Muscle layer of colon (tissue), 2 donors: ENCODE measurements around the gene PAK1.

Experiments
- H3K27ac ChIP-seq: one replicate; pipeline ENCODE4 v1.7.0; 2013; ENCODE audit warnings: low read depth, mild to moderate bottlenecking, low read length, moderate library complexity
- H3K27me3 ChIP-seq, 2 donors: one replicate each; pipeline ENCODE4 v1.7.0; 2013; ENCODE audit warnings: low read length in 2 of 2, mild to moderate bottlenecking in 2 of 2; ENCODE audit not compliant: insufficient read depth in 2 of 2, control insufficient read depth in 1 of 2
- H3K36me3 ChIP-seq: one replicate; pipeline ENCODE4 v1.7.0; 2013; ENCODE audit warnings: mild to moderate bottlenecking, low read length; ENCODE audit not compliant: insufficient read depth
- H3K4me1 ChIP-seq: one replicate; pipeline ENCODE4 v1.7.0; 2013; ENCODE audit warnings: mild to moderate bottlenecking, low read length; ENCODE audit not compliant: insufficient read depth
- H3K4me3 ChIP-seq, 2 donors: one replicate each; pipeline ENCODE4 v1.7.0; 2013; ENCODE audit warnings: low read length in 2 of 2, low read depth in 1 of 2, mild to moderate bottlenecking in 1 of 2, moderate library complexity in 1 of 2
- H3K9ac ChIP-seq: one replicate; pipeline ENCODE4 v1.7.0; 2013; ENCODE audit warnings: low read length
- H3K9me3 ChIP-seq: one replicate; pipeline ENCODE4 v1.7.0; 2013; ENCODE audit warnings: mild to moderate bottlenecking, low read length
- donor health status: abdominal sarcoma.
- donor health status: Adenocarcinoma of cecum.

Gene PAK1

DNA sequence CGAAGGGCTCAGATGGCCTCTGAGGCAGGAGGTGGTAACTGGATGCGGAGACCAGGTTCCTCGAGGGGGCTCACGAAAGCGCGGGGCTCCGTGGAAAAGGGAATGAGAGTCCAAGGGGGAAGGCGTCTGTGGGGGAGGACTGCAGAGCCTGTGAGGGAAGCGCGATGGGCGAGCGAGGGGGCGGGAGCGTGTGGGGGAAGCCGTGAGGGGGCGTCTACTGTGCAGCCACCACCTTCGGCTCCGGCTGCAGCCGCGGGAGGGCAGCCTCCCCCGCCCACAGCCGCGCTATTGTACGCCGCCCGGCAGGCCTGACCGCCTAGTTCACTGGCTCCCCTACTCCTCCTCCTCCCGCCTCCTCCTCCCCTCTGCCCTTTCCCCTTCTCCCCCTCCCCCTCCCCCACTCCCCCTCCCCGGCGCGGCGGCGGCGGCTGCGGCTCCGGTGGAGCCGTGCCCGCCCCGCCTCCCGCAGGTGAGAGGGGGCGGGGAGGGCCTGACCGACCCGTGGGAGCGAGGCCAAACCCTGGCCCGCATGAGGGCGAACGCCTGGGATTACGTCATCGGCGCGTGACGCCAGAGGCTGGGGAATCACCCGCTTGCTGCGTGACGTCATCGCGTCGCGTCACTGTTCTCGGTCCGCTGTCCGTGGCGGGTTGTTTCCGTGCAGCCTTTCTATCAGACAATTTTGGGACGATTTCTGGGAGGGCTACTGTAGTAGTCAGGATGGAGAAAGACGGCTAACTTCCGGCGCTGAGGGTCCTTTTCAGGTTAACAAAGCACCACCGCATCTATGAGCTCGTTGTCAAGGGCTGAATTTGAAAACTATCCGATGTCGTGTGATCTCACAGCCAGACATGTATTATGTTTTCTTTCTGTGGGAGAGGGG, at the start of gene PAK1:
PAK1 (minus strand) TSS at position 294 of the 883 bp plus-strand sequence. CDS start 81,574 bp downstream, outside the sequence.
- no peak within 1 kb of the TSS for H3K9ac ChIP-seq
- no peaks in the 10 kb centered on the region for H3K4me1 ChIP-seq
- no peaks in the 10 kb centered on the region for H3K9me3 ChIP-seq
- H3K27me3 ChIP-seq, result no peaks in the 10 kb centered on the region
- H3K36me3 ChIP-seq, result no peaks in the 10 kb centered on the region
- H3K4me3 ChIP-seq, result peak within 1 kb of the TSS; percentile 52 to 88
- peak within 1 kb of the TSS; percentile 60 for H3K27ac ChIP-seq

DNA sequence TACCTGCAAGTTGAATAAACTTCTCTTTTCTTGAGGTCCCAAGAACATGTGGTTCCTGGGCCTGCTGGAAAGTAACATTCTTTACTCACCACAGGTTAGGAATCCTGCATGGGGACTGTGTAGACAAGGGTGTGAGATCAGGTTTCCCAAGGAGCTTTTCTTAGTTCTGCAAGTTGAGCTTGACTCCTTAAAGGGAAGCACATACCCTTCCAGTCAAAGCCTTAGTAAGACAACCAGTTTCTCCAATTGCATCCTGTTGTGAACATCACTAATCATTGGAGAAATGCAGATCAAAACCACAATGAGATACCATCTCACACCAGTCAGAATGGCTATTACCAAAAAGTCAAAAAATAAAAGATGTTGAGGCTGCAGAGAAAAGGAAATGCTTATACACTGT, 48.3 kb upstream of the PAK1 start:
- H3K36me3 ChIP-seq, result no peaks in the 10 kb centered on the region
- H3K27ac ChIP-seq, result no peak overlapping the region
- no peaks in the 10 kb centered on the region for H3K4me1 ChIP-seq
- H3K27me3 ChIP-seq, result no peaks in the 10 kb centered on the region
- no peaks in the 10 kb centered on the region for H3K9me3 ChIP-seq
- no peak overlapping the region for H3K9ac ChIP-seq
- no peak overlapping the region for H3K4me3 ChIP-seq

DNA sequence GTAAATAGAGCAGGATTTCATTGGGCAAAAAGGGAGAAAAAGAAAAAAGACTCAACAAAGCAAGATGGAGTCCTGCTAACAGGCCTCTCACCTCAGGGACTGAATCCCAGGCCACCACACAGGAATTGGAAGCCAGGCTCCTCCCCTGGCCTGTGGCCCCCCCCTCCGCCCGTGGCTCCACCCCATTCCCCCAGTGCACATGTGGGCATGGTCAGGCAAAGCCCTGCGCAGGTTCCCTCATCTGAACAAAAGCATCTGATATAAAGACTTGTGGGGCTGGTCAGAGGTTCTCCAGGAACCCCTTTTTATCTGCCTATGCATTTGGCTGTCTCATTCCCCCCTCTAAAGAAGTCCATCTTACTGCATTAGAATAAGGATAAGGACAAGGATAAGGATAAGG, 46.0 kb upstream of the PAK1 start:
- no peak overlapping the region for H3K27ac ChIP-seq
- no peak overlapping the region for H3K9ac ChIP-seq
- no peaks in the 10 kb centered on the region for H3K36me3 ChIP-seq
- H3K9me3 ChIP-seq, result no peaks in the 10 kb centered on the region
- H3K4me3 ChIP-seq, result no peak overlapping the region
- no peaks in the 10 kb centered on the region for H3K27me3 ChIP-seq
- H3K4me1 ChIP-seq, result no peaks in the 10 kb centered on the region

DNA sequence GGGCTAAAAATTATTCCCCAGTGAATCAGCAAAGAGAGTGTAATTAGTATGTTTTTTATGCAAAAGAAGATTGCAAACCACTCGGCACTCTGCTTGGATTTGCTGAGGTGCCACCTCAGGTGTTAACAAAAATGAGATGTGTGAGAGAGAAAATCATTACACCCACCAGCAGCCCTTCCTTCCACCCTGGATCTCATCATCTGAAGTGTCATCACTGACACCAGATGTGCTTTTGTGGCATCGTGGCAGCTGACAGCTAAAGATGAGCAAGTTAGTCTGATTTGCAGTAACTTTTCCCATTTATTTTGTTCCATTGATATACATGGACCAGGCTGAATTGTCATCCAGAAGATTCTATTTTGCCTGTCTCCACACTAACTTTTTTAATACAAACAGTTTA, 44.6 kb upstream of the PAK1 start:
- H3K4me3 ChIP-seq, result no peak overlapping the region
- no peaks in the 10 kb centered on the region for H3K27me3 ChIP-seq
- no peaks in the 10 kb centered on the region for H3K36me3 ChIP-seq
- no peak overlapping the region for H3K9ac ChIP-seq
- H3K4me1 ChIP-seq, result no peaks in the 10 kb centered on the region
- no peaks in the 10 kb centered on the region for H3K9me3 ChIP-seq
- H3K27ac ChIP-seq, result no peak overlapping the region

DNA sequence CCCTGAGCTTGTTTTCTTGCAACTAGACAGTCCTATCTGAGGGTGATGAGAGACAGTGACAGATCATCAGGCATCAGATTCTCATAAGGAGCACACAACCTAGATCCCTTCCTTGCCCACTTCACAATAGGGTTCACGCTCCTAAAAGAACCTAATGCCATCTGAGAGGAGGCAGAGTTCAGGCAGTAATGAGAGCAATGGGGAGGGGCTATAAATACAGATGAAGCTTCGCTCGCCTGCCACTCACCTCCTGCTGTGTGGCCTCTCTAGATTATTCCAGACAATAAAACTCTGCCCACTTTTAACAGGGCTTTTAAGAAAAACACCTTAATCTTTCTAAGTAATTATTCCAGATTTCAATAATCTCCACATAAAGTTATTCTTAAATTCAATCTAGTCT, 43.9 kb upstream of the PAK1 start:
- no peaks in the 10 kb centered on the region for H3K9me3 ChIP-seq
- H3K4me1 ChIP-seq, result no peaks in the 10 kb centered on the region
- no peak overlapping the region for H3K9ac ChIP-seq
- H3K36me3 ChIP-seq, result no peaks in the 10 kb centered on the region
- no peak overlapping the region for H3K27ac ChIP-seq
- no peak overlapping the region for H3K4me3 ChIP-seq
- H3K27me3 ChIP-seq, result no peaks in the 10 kb centered on the region

DNA sequence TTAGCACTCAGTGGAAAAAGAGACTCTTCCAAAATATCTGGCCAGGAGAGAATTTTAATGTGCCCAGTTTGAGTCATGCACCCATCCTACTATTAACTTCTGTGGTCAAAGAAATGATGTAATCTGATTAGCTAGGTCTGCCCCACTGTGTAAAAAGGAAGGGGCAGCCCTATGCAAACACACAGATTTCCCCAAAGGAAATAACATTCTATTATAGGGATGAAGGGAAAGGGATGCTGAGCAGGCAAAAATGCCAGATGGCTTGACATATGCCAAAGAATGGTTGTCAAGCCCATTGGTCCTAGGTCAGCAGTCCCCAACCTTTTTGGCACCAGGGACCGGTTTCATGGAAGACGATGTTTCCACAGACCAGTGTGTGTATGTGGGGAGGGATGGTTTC, 43.3 kb upstream of the PAK1 start:
- H3K4me3 ChIP-seq, result no peak overlapping the region
- H3K27me3 ChIP-seq, result no peaks in the 10 kb centered on the region
- H3K36me3 ChIP-seq, result no peaks in the 10 kb centered on the region
- H3K9ac ChIP-seq, result no peak overlapping the region
- no peaks in the 10 kb centered on the region for H3K4me1 ChIP-seq
- H3K9me3 ChIP-seq, result no peaks in the 10 kb centered on the region
- H3K27ac ChIP-seq, result no peak overlapping the region

DNA sequence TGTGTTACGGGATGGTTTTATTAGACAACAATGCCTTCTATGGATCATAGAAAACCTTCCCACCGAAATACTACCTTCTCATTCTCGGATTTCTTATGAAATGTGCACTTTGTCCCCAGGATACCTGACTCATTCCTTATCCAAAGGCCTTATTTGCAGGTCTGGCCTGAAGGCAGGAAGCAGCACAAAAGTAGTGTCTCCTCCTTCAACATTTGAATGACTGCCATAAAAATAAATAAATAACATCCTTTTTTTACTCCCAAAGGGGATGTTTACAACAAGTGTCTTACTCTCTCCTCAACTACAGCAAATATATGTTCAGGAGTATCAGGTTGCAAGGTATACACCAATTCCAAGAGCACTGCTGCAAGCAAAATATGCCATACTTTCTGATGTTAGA, 41.6 kb upstream of the PAK1 start:
- no peak overlapping the region for H3K4me3 ChIP-seq
- H3K9ac ChIP-seq, result no peak overlapping the region
- no peaks in the 10 kb centered on the region for H3K4me1 ChIP-seq
- no peaks in the 10 kb centered on the region for H3K27me3 ChIP-seq
- H3K27ac ChIP-seq, result no peak overlapping the region
- no peaks in the 10 kb centered on the region for H3K36me3 ChIP-seq
- H3K9me3 ChIP-seq, result no peaks in the 10 kb centered on the region

DNA sequence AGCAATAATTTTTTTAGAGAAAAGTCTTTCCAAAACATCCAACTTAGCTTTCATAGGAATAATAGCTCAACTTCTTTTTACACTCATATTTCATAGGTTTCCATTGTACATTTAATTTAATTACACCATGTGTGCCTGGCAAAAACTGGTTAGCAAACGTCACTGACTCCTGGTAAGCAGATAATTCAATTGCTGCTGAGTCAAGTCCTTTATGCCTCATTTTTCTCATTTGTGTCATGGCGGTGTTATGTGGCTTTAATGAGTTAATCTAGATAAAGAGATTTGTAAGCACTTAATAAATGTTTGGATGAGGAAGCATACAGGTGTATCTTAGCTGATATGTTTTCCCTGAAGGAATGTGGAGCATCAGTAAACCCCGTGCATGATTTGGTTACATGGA, 41.2 kb upstream of the PAK1 start:
- no peaks in the 10 kb centered on the region for H3K27me3 ChIP-seq
- no peak overlapping the region for H3K4me3 ChIP-seq
- no peaks in the 10 kb centered on the region for H3K4me1 ChIP-seq
- H3K36me3 ChIP-seq, result no peaks in the 10 kb centered on the region
- H3K9ac ChIP-seq, result no peak overlapping the region
- H3K27ac ChIP-seq, result no peak overlapping the region
- H3K9me3 ChIP-seq, result no peaks in the 10 kb centered on the region

DNA sequence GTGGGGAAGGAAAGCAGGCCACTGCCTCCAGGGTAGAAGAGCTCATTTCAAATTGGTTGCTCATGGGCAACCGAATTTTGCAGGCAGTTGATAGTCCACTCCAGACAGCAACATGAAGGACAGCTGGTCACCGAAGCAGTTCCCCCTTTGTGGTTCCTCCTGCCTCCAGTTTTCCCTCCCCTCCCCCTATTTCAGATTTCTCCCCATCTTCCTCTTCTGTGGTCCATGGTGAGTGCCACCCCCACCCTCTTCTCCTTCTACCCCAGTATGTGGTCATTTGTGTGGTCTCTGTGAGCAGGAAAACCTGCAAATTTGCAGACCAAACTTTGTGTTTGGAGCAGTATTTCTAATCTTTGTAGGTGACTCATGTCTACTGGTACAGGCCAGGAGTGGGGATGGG, 38.2 kb upstream of the PAK1 start:
- H3K9ac ChIP-seq, result no peak overlapping the region
- no peak overlapping the region for H3K27ac ChIP-seq
- no peaks in the 10 kb centered on the region for H3K27me3 ChIP-seq
- no peaks in the 10 kb centered on the region for H3K4me1 ChIP-seq
- no peaks in the 10 kb centered on the region for H3K9me3 ChIP-seq
- no peaks in the 10 kb centered on the region for H3K36me3 ChIP-seq
- H3K4me3 ChIP-seq, result no peak overlapping the region

DNA sequence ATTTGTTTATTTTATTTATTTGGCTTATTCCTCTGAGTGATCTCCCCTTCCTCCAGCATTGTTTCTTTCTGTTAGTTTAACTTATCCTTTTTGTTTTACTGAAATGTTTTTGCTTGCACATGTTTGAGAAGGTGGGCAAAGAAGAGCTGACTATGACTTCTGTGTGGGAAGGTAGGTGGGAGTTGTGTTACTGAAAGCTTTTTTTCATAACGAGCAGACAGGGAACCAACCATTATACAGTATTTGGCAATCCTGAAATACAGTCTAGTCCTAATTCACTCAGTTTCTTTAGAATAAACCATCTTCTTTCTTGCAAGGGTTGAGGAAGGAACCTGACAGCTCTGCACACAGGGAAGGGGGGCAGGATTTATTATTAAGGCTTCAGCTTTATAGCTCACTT, 37.0 kb upstream of the PAK1 start:
- Histone ChIP-seq H3K9me3 (no peaks in the 10 kb centered on the region), H3K4me1 (no peaks in the 10 kb centered on the region), H3K4me3 (no peak overlapping the region), H3K27ac (no peak overlapping the region), H3K9ac (no peak overlapping the region), H3K27me3 (no peaks in the 10 kb centered on the region), H3K36me3 (no peaks in the 10 kb centered on the region)

DNA sequence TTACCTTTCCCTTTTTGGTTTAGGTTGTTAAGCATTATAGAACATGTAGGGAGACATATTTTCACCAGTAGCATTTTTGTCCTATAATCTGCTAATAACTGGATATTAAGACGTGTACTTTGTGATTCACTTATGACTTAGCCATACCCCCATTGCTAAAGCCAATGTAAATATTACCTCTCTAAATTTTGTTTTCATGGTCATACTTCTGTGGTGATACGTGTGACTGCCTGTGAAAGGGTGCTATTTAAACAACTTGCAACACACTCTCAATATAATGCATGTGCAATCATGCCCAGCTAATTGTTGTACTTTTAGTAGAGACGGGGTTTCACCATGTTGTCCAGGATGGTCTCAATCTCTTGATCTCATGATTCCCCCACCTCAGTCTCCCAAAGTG, 36.2 kb upstream of the PAK1 start:
- Histone ChIP-seq H3K36me3 (no peaks in the 10 kb centered on the region), H3K9me3 (no peaks in the 10 kb centered on the region), H3K4me1 (no peaks in the 10 kb centered on the region), H3K4me3 (no peak overlapping the region), H3K27ac (no peak overlapping the region), H3K27me3 (no peaks in the 10 kb centered on the region), H3K9ac (no peak overlapping the region)

DNA sequence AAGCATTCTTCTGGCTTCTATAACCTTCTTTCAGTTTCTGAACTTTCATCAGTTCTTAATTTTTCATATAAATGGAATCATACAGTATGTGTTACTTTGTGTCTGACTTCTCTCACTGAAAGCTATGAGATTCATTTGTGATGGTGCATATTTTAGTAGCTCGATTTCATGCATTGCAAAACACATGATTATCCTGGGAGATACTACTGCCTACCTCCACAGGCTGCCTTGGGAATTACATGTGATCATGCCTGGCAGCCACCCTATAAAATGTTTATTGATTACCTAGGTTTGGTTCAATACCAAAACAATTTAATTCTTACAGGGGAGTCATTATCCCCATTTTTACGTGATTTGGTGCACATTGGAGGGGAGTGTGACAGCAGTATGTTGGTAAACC, 34.1 kb upstream of the PAK1 start:
- no peaks in the 10 kb centered on the region for H3K27me3 ChIP-seq
- H3K27ac ChIP-seq, result no peak overlapping the region
- no peak overlapping the region for H3K4me3 ChIP-seq
- H3K9ac ChIP-seq, result no peak overlapping the region
- no peaks in the 10 kb centered on the region for H3K9me3 ChIP-seq
- H3K36me3 ChIP-seq, result no peaks in the 10 kb centered on the region
- peaks cover under 1% of the 10 kb centered on the region for H3K4me1 ChIP-seq
